ENCODE results near the gene ATN1. TPM values are rescaled to one million over a fixed set of nuclear protein-coding genes. Genes with fewer than 3 reads are reported as not detected.
A peak's percentile ranks its signal among the peaks of the same experiment; 100 is the strongest.

ATN1 gene
- total and polyA plus RNA-seq, 3 donors from 2014 or later = 40.5 to 73.2 (median 63.4) TPM

- H3K27ac ChIP-seq = no peak overlapping the region
- H3K4me1 ChIP-seq = peaks cover 33% of the 10 kb centered on the region
- WGBS, 2 donors = 64 to 69% methylated on average over 14 of the region's 14 CpGs
- TF ChIP-seq POLR2A (IDR thresholded peaks at IDR 0.05) (no peak), CTCF (IDR thresholded peaks at IDR 0.05) (no peak)
- H3K36me3 ChIP-seq (ENCODE audit: low read depth, missing control alignments) = no peaks in the 10 kb centered on the region
- intact Hi-C loops (cut with DNase I; ENCODE audit: low total_unique reads) = no loop called here
- H3K27me3 ChIP-seq = no peaks in the 10 kb centered on the region
- no peak overlapping the region for H3K4me3 ChIP-seq
- no peaks in the 10 kb centered on the region for H3K9me3 ChIP-seq
- no peak for DNase-seq
Measured at GRCh38 chr12:6935371-6936193, 7.8 kb downstream of the ATN1 start.

GRCh38 chr12:6936194-6936635 is 8.5 kb downstream of the ATN1 start:
- Histone ChIP-seq H3K27me3 (no peaks in the 10 kb centered on the region), H3K9me3 (no peaks in the 10 kb centered on the region), H3K27ac (peak overlapping the region in 1 of 2 donors; percentile 88), H3K4me3 (no peak overlapping the region), H3K4me1 (peaks cover 33% of the 10 kb centered on the region), H3K36me3 (ENCODE audit: low read depth, missing control alignments) (no peaks in the 10 kb centered on the region)
- no peak for DNase-seq
- 77 to 80% methylated on average over 3 of the region's 3 CpGs for WGBS, 2 donors
- TF ChIP-seq POLR2A (IDR thresholded peaks at IDR 0.05) (no peak), CTCF (IDR thresholded peaks at IDR 0.05) (no peak)
- intact Hi-C loops (cut with DNase I; ENCODE audit: low total_unique reads) = no loop called here

DNA sequence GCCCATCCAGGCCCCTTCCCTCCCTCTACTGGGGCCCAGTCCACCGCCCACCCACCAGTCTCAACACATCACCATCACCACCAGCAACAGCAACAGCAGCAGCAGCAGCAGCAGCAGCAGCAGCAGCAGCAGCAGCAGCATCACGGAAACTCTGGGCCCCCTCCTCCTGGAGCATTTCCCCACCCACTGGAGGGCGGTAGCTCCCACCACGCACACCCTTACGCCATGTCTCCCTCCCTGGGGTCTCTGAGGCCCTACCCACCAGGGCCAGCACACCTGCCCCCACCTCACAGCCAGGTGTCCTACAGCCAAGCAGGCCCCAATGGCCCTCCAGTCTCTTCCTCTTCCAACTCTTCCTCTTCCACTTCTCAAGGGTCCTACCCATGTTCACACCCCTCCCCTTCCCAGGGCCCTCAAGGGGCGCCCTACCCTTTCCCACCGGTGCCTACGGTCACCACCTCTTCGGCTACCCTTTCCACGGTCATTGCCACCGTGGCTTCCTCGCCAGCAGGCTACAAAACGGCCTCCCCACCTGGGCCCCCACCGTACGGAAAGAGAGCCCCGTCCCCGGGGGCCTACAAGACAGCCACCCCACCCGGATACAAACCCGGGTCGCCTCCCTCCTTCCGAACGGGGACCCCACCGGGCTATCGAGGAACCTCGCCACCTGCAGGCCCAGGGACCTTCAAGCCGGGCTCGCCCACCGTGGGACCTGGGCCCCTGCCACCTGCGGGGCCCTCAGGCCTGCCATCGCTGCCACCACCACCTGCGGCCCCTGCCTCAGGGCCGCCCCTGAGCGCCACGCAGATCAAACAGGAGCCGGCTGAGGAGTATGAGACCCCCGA is 9.1 kb downstream of the ATN1 start:
- Histone ChIP-seq H3K4me3 (peak overlapping the region; percentile 70 to 79), H3K27me3 (no peaks in the 10 kb centered on the region), H3K9me3 (no peaks in the 10 kb centered on the region), H3K36me3 (ENCODE audit: low read depth, missing control alignments) (no peaks in the 10 kb centered on the region), H3K27ac (peak overlapping the region; percentile 88 to 94), H3K4me1 (peaks cover 33% of the 10 kb centered on the region)
- 20 to 24% methylated on average over 26 to 36 of the region's 36 CpGs for WGBS, 2 donors
- no peak for DNase-seq
- intact Hi-C loops (cut with DNase I; ENCODE audit: low total_unique reads) = no loop called here
- TF ChIP-seq CTCF (IDR thresholded peaks at IDR 0.05) (no peak), POLR2A (IDR thresholded peaks at IDR 0.05) (no peak)

GRCh38 chr12:6937481-6938352 is 10.0 kb downstream of the ATN1 start:
- H3K27ac ChIP-seq = peak overlapping the region; percentile 88 to 94
- no peaks in the 10 kb centered on the region for H3K27me3 ChIP-seq
- peak overlapping the region; percentile 70 to 79 for H3K4me3 ChIP-seq
- no peaks in the 10 kb centered on the region for H3K36me3 ChIP-seq (ENCODE audit: low read depth, missing control alignments)
- WGBS, 2 donors = 0% methylated on average over 2 to 80 of the region's 80 CpGs
- peak; percentile 94 to 99 (median 95) for TF ChIP-seq CTCF (IDR thresholded peaks at IDR 0.05)
- peak; percentile 25 for TF ChIP-seq POLR2A (IDR thresholded peaks at IDR 0.05)
- no peaks in the 10 kb centered on the region for H3K9me3 ChIP-seq
- intact Hi-C loops (cut with DNase I; ENCODE audit: low total_unique reads) = no loop called here
- peak; percentile 96 for DNase-seq
- peaks cover 30% of the 10 kb centered on the region for H3K4me1 ChIP-seq
